Vagina (tissue), 2 donors: ENCODE measurements around the gene LMO7. TPM values are rescaled to one million over a fixed set of nuclear protein-coding genes. Genes with fewer than 3 reads are reported as not detected.

Experiments
- DNase-seq, 2 donors: peaks; one replicate each; pipeline ENCODE4 v3.0.0-alpha.2; 2017; ENCODE audit errors: extremely low spot score in 2 of 2
- H3K27ac ChIP-seq: fragments of 200-600 bp; sonication (generic); one replicate; pipeline ENCODE4 v1.5.1; 2019
- H3K27me3 ChIP-seq: fragments of 200-600 bp; sonication (generic); one replicate; pipeline ENCODE4 v1.5.1; 2019
- H3K36me3 ChIP-seq, 2 donors: fragments of 200-600 bp; sonication (generic); one replicate each; pipeline ENCODE4 v1.5.1; 2017 to 2019
- H3K4me1 ChIP-seq: fragments of 200-600 bp; sonication (generic); one replicate; pipeline ENCODE4 v1.5.1; 2019
- H3K4me3 ChIP-seq, 2 donors: fragments of 200-600 bp; sonication (generic); 1 replicate in 1 of 2; 2 replicates in 1 of 2; pipeline ENCODE4 v1.5.1; 2016 to 2019
- H3K9me3 ChIP-seq: fragments of 200-600 bp; sonication (generic); one replicate; pipeline ENCODE4 v1.5.1; 2019
- CTCF ChIP-seq, 3 experiments: fragments of 450-650 bp in 2 of 3; fragments of 200-600 bp in 1 of 3; sonication (generic) in 1 of 3; IDR thresholded peaks; one replicate each; pipeline ENCODE4 v1.5.1; 2017 to 2019; ENCODE audit warnings: antibody characterized with exemption in 3 of 3, mild to moderate bottlenecking in 2 of 3, moderate library complexity in 2 of 3
- POLR2A ChIP-seq, 2 donors: fragments of 450-650 bp; IDR thresholded peaks; one replicate each; pipeline ENCODE4 v1.6.1; 2017; ENCODE audit warnings: antibody characterized with exemption in 2 of 2, mild to moderate bottlenecking in 2 of 2, moderate library complexity in 2 of 2
- POLR2AphosphoS5 ChIP-seq, 2 donors: sonication (generic); formaldehyde crosslinking; IDR thresholded peaks; one replicate each; pipeline ENCODE4 v1.9.0; 2017; ENCODE audit warnings: antibody characterized with exemption in 2 of 2, mild to moderate bottlenecking in 2 of 2, low read depth in 1 of 2; ENCODE audit not compliant: insufficient read depth in 1 of 2
- intact Hi-C: fragments of 100-400 bp; cut with DNase I; formaldehyde crosslinking; loops from one replicate; pipeline ENCODE4 v1.15.1; 2023
- total RNA-seq: library from RNA; depleted of rRNA; stranded (reverse); fragments of >200 nt; gene quantifications from one replicate; pipeline ENCODE4 v1.2.3, GENCODE V29; 2016

LMO7 gene
- total RNA-seq, 1 donor from 2014 or later, result 85.4 TPM

GRCh38 chr13:75818968-75819225 is 182.8 kb downstream of the LMO7 start:
- Histone ChIP-seq H3K27ac (no peak overlapping the region), H3K9me3 (no peaks in the 10 kb centered on the region), H3K4me1 (no peaks in the 10 kb centered on the region), H3K27me3 (no peaks in the 10 kb centered on the region), H3K4me3 (no peak overlapping the region), H3K36me3 (no peaks in the 10 kb centered on the region)
- DNase-seq, result no peak
- intact Hi-C loops, result no loop called here
- TF ChIP-seq POLR2A (IDR thresholded peaks at IDR 0.05) (no peak), CTCF (IDR thresholded peaks at IDR 0.05) (no peak), POLR2AphosphoS5 (IDR thresholded peaks at IDR 0.05; ENCODE audit: insufficient read depth in 1 of 2, low read depth in 1 of 2) (no peak)

GRCh38 chr13:75825161-75825560 is 189.0 kb downstream of the LMO7 start:
- no peak for DNase-seq
- TF ChIP-seq CTCF (IDR thresholded peaks at IDR 0.05) (no peak), POLR2AphosphoS5 (IDR thresholded peaks at IDR 0.05; ENCODE audit: insufficient read depth in 1 of 2, low read depth in 1 of 2) (no peak), POLR2A (IDR thresholded peaks at IDR 0.05) (no peak)
- no peaks in the 10 kb centered on the region for H3K36me3 ChIP-seq
- H3K27me3 ChIP-seq, result no peaks in the 10 kb centered on the region
- no peak overlapping the region for H3K27ac ChIP-seq
- H3K9me3 ChIP-seq, result no peaks in the 10 kb centered on the region
- intact Hi-C loops, result no loop called here
- H3K4me3 ChIP-seq, result no peak overlapping the region
- H3K4me1 ChIP-seq, result no peaks in the 10 kb centered on the region

- Histone ChIP-seq H3K9me3 (no peaks in the 10 kb centered on the region), H3K4me1 (no peaks in the 10 kb centered on the region), H3K36me3 (no peaks in the 10 kb centered on the region), H3K27ac (no peak overlapping the region), H3K4me3 (no peak overlapping the region), H3K27me3 (no peaks in the 10 kb centered on the region)
- TF ChIP-seq POLR2AphosphoS5 (IDR thresholded peaks at IDR 0.05; ENCODE audit: insufficient read depth in 1 of 2, low read depth in 1 of 2) (no peak), CTCF (IDR thresholded peaks at IDR 0.05) (no peak), POLR2A (IDR thresholded peaks at IDR 0.05) (no peak)
- no peak for DNase-seq
- intact Hi-C loops, result no loop called here
Measured at GRCh38 chr13:75825594-75825993, 189.5 kb downstream of the LMO7 start.

- no peak for DNase-seq
- Histone ChIP-seq H3K27me3 (no peaks in the 10 kb centered on the region), H3K4me1 (no peaks in the 10 kb centered on the region), H3K4me3 (no peak overlapping the region), H3K27ac (no peak overlapping the region), H3K36me3 (no peaks in the 10 kb centered on the region), H3K9me3 (no peaks in the 10 kb centered on the region)
- intact Hi-C loops, result no loop called here
- no peak for TF ChIP-seq POLR2AphosphoS5 (IDR thresholded peaks at IDR 0.05; ENCODE audit: insufficient read depth in 1 of 2, low read depth in 1 of 2)
- TF ChIP-seq POLR2A (IDR thresholded peaks at IDR 0.05), result no peak
- no peak for TF ChIP-seq CTCF (IDR thresholded peaks at IDR 0.05)
Measured at GRCh38 chr13:75826391-75826790, 190.3 kb downstream of the LMO7 start.

- no peak overlapping the region for H3K4me3 ChIP-seq
- intact Hi-C loops, result no loop called here
Measured at GRCh38 chr13:75829830-75830229, 193.7 kb downstream of the LMO7 start.

More at GRCh38 chr13:75829830-75830229, 193.7 kb downstream of the LMO7 start:
- no peaks in the 10 kb centered on the region for H3K4me1 ChIP-seq
- TF ChIP-seq POLR2A (IDR thresholded peaks at IDR 0.05) (no peak), CTCF (IDR thresholded peaks at IDR 0.05) (no peak), POLR2AphosphoS5 (IDR thresholded peaks at IDR 0.05; ENCODE audit: insufficient read depth in 1 of 2, low read depth in 1 of 2) (no peak)
- H3K27ac ChIP-seq, result no peak overlapping the region
- DNase-seq, result no peak
- no peaks in the 10 kb centered on the region for H3K27me3 ChIP-seq
- H3K36me3 ChIP-seq, result no peaks in the 10 kb centered on the region
- no peaks in the 10 kb centered on the region for H3K9me3 ChIP-seq
